GM12878 (cell line): ENCODE results near the gene WNT16. TPM values are rescaled to one million over a fixed set of nuclear protein-coding genes. Genes with fewer than 3 reads are reported as not detected.

Experiments used
- ATAC-seq: fragments of 200-7000 bp; cut with Tn5 transposase; 3 replicates; pipeline ENCODE4 v1.9.1; 2020; ENCODE audit warnings: mild to moderate bottlenecking, moderate library complexity
- BruUV-seq: library from RNA; stranded (reverse); fragments of 400-500 nt; replicated peaks from 2 replicates; lab custom pipeline; 2021; lab: Mats Ljungman, UMichigan
- CTCF ChIA-PET: fragments of 300-600 bp; sonication (Branson Sonifier 250); formaldehyde crosslinking; extraction: SDS; loops from one replicate; lab custom pipeline; 2021; ENCODE audit warnings: inconsistent platforms; lab: Yijun Ruan, JAX
- POLR2A ChIA-PET: fragments of 350-600 bp; formaldehyde crosslinking; extraction: SDS; loops from one replicate; lab custom pipeline; 2021; ENCODE audit warnings: inconsistent platforms; lab: Charles Lee
- RAD21 ChIA-PET: fragments of 300-600 bp; sonication (Branson Sonifier 250); formaldehyde crosslinking; loops from one replicate; lab custom pipeline; 2023; ENCODE audit warnings: antibody characterized with exemption; ENCODE audit not compliant: unreplicated experiment; lab: Charles Lee
- SMC1A ChIA-PET: fragments of 300-600 bp; sonication (Branson Sonifier 250); formaldehyde crosslinking; loops from one replicate; lab custom pipeline; 2023; ENCODE audit not compliant: unreplicated experiment, uncharacterized antibody; lab: Charles Lee
- DNase-seq: peaks from one replicate; pipeline ENCODE4 v3.0.0-alpha.2; 2011; ENCODE audit warnings: low read depth, low spot score
- FAIRE-seq: peaks from 3 replicates; lab custom pipeline; 2011; peaks lifted over from hg19 to GRCh38; lab: Jason Lieb, UNC
- H2AFZ ChIP-seq: 2 replicates; pipeline ENCODE4 v1.6.0; 2011; ENCODE audit warnings: low read depth, low read length, control low read depth; ENCODE audit not compliant: control insufficient read depth
- H3K27ac ChIP-seq: 2 replicates; pipeline ENCODE4 v1.5.1; 2011; ENCODE audit warnings: control low read depth; ENCODE audit not compliant: control insufficient read depth, insufficient read depth
- H3K27me3 ChIP-seq, 2 experiments: replicated peaks in 1 of 2; 2 replicates each; pipeline versions ENCODE4 v1.6.0 to v1.6.1; 2011; ENCODE audit warnings: low read length in 1 of 2; ENCODE audit not compliant: control insufficient read depth in 2 of 2, insufficient read depth in 2 of 2
- H3K36me3 ChIP-seq, 2 experiments: 2 replicates each; pipeline ENCODE4 v1.5.1; 2011; ENCODE audit warnings: low read length in 1 of 2; ENCODE audit not compliant: control insufficient read depth in 2 of 2, insufficient read depth in 2 of 2
- H3K4me1 ChIP-seq: 2 replicates; pipeline ENCODE4 v1.6.1; 2011; ENCODE audit warnings: mild to moderate bottlenecking, low read length, moderate library complexity, mixed read lengths; ENCODE audit not compliant: control insufficient read depth, insufficient read depth
- H3K4me2 ChIP-seq: 2 replicates; pipeline ENCODE4 v1.6.0; 2011; ENCODE audit warnings: control low read depth; ENCODE audit not compliant: control insufficient read depth, insufficient read depth
- H3K4me3 ChIP-seq: fragments of 200-600 bp; sonication (generic); 2 replicates; pipeline ENCODE4 v1.5.1; 2016
- H3K79me2 ChIP-seq: 2 replicates; pipeline ENCODE4 v1.6.0; 2011; ENCODE audit warnings: low read length; ENCODE audit not compliant: control insufficient read depth, insufficient read depth
- H3K9ac ChIP-seq: 2 replicates; pipeline ENCODE4 v1.8.0; 2011; ENCODE audit warnings: low read length, control low read depth, mixed read lengths; ENCODE audit not compliant: control insufficient read depth, insufficient read depth
- H3K9me3 ChIP-seq: replicated peaks from 3 replicates; pipeline ENCODE4 v1.5.1; 2011; ENCODE audit warnings: mild to moderate bottlenecking, low read length; ENCODE audit not compliant: control insufficient read depth, insufficient read depth
- H4K20me1 ChIP-seq: 2 replicates; pipeline ENCODE4 v1.6.0; 2011; ENCODE audit not compliant: control insufficient read depth, insufficient read depth
- ATF7 ChIP-seq: fragments of 450-650 bp; IDR thresholded peaks from 2 replicates; pipeline ENCODE4 v1.6.1; 2016; ENCODE audit warnings: low read depth, mild to moderate bottlenecking
- BMI1 ChIP-seq: fragments of 450-650 bp; IDR thresholded peaks from 2 replicates; pipeline ENCODE4 v1.6.1; 2016; ENCODE audit warnings: mild to moderate bottlenecking, moderate library complexity, borderline replicate concordance
- CEBPB ChIP-seq, 2 experiments: fragments of 150-350 bp in 1 of 2; IDR thresholded peaks; 2 replicates each; pipeline ENCODE4 v1.6.1; 2012 to 2014; ENCODE audit warnings: low read depth in 2 of 2, low read length in 2 of 2, borderline replicate concordance in 1 of 2, inconsistent platforms in 1 of 2
- HCFC1 ChIP-seq: fragments of 150-350 bp; IDR thresholded peaks from 2 replicates; pipeline ENCODE4 v1.6.1; 2014; ENCODE audit warnings: low read length
- HDAC6 ChIP-seq: fragments of 200-600 bp; sonication (generic); IDR thresholded peaks from one replicate; pipeline ENCODE4 v1.8.0; 2017; ENCODE audit warnings: antibody characterized with exemption; ENCODE audit not compliant: unreplicated experiment
- HDGF ChIP-seq: fragments of 450-650 bp; IDR thresholded peaks from 2 replicates; pipeline ENCODE4 v1.6.1; 2016; ENCODE audit warnings: antibody characterized with exemption
- JUNB ChIP-seq: IDR thresholded peaks from 2 replicates; pipeline ENCODE4 v1.6.1; 2016; ENCODE audit warnings: antibody characterized with exemption, mild to moderate bottlenecking
- JUND ChIP-seq: IDR thresholded peaks from 2 replicates; pipeline ENCODE4 v1.6.1; 2012; ENCODE audit warnings: low read depth, mild to moderate bottlenecking, low read length, improper control_type of control experiment, moderate library complexity
- NFIC ChIP-seq: IDR thresholded peaks from 2 replicates; pipeline ENCODE4 v1.6.1; 2012; ENCODE audit warnings: low read depth, mild to moderate bottlenecking, inconsistent platforms, low read length, moderate library complexity
- NFYA ChIP-seq: IDR thresholded peaks from 2 replicates; pipeline ENCODE4 v1.6.1; 2011; ENCODE audit warnings: low read depth, mild to moderate bottlenecking, low read length, improper control_type of control experiment, borderline replicate concordance
- RFX5 ChIP-seq: IDR thresholded peaks from 2 replicates; pipeline ENCODE4 v1.6.1; 2011; ENCODE audit warnings: low read depth, low read length, improper control_type of control experiment
- SIN3A ChIP-seq: IDR thresholded peaks from 2 replicates; pipeline ENCODE4 v1.6.1; 2012; ENCODE audit warnings: low read depth, low read length, improper control_type of control experiment
- USF2 ChIP-seq: IDR thresholded peaks from 2 replicates; pipeline ENCODE4 v1.6.1; 2011; ENCODE audit warnings: low read depth, low read length, improper control_type of control experiment, borderline replicate concordance
- WRNIP1 ChIP-seq: IDR thresholded peaks from 2 replicates; pipeline ENCODE4 v1.6.1; 2011; ENCODE audit warnings: low read depth, low read length, improper control_type of control experiment, borderline replicate concordance
- ZBED1 ChIP-seq: IDR thresholded peaks from 2 replicates; pipeline ENCODE4 v1.6.1; 2016; ENCODE audit warnings: borderline replicate concordance
- ZNF384 ChIP-seq: IDR thresholded peaks from 2 replicates; pipeline ENCODE4 v1.6.1; 2012; ENCODE audit warnings: low read depth, mild to moderate bottlenecking, low read length, improper control_type of control experiment, borderline replicate concordance
- ZNF622 ChIP-seq: fragments of 450-650 bp; IDR thresholded peaks from 2 replicates; pipeline ENCODE4 v1.6.1; 2017; ENCODE audit warnings: mild to moderate bottlenecking, inconsistent platforms
- WGBS: methylation state at CpG from one replicate; pipeline ENCODE4 v1.1.6; 2016; ENCODE audit warnings: low lambda C conversion rate; ENCODE audit not compliant: insufficient replicate concordance, insufficient coverage; ENCODE audit errors: missing lambda C conversion rate; 5-methylcytosine and 5-hydroxymethylcytosine counted together
- in situ Hi-C: fragments of 300-500 bp; cut with MboI; formaldehyde crosslinking; loops from 9 replicates; pipeline ENCODE4 v1.14.3; 2018; ENCODE audit warnings: mixed read lengths
- intact Hi-C: fragments of 100-400 bp; cut with micrococcal nuclease; formaldehyde crosslinking; loops from one replicate; pipeline ENCODE4 v1.14.2; 2022; ENCODE audit not compliant: unreplicated experiment
- polyA plus RNA-seq, 11 experiments: library from polyadenylated mRNA; depleted of rRNA in 4 of 11; unstranded in 6 of 11; stranded (reverse) in 5 of 11; fragments of >200 nt; fragmentation: Nextera tagmentation in 4 of 11; fragmentation: Illumina TruSeq in 1 of 11; extraction: Ambion mirVana in 4 of 11; extraction: Trizol in 1 of 11; gene quantifications; 1 replicate in 1 of 11; 2 replicates in 10 of 11; pipeline versions ENCODE4 v1.2.1 to v1.2.3, GENCODE V29; 2011 to 2016; ENCODE audit warnings: inconsistent platforms in 2 of 11, missing spikeins in 2 of 11, low read depth in 1 of 11
- total RNA-seq, 4 experiments: library from RNA; depleted of rRNA in 3 of 4; stranded (reverse); fragments of >200 nt in 3 of 4; fragmentation: Illumina TruSeq in 1 of 4; extraction: Trizol in 1 of 4; gene quantifications; 2 replicates each; pipeline versions ENCODE4 v1.2.1 to v1.2.3, GENCODE V29; 2013 to 2021

Gene WNT16
- total and polyA plus RNA-seq, 10 of the 15 experiments (the other 5 are each of a cell fraction or from before 2014, with no cell fraction given) = 0.05 to 0.11 (median 0.06) TPM; not detected in 5

GRCh38 chr7:121285066-121285667, 43.6 kb upstream of the WNT16 start:
- Histone ChIP-seq H3K9ac (no peak overlapping the region), H3K27me3 (no peaks in the 10 kb centered on the region), H3K4me3 (no peak overlapping the region)
- ChIA-PET POLR2A (interaction anchor here (0.6 kb wide), 1 partner anchor 376 kb away, joined by 9 read pairs; no protein-coding TSS in a partner anchor), RAD21 (no interaction called here), CTCF (no interaction called here)
- no peak for DNase-seq
- no peak for TF ChIP-seq CEBPB (IDR thresholded peaks at IDR 0.05; ENCODE audit: borderline replicate concordance in 1 of 2, low read depth in 2 of 2, low read length in 2 of 2)
- no peak for TF ChIP-seq ATF7
- TF ChIP-seq, all 136 proteins: peak for 0
- no peaks in the 10 kb centered on the region; the same call in 1 of the 2 replicates for H3K4me1 ChIP-seq
- H3K4me2 ChIP-seq = no peak overlapping the region
- no peak overlapping the region for H3K27ac ChIP-seq
- no peaks in the 10 kb centered on the region for H3K79me2 ChIP-seq
- 85% methylated on average over 1 of the region's 1 CpG for WGBS
- BruUV-seq = no TSS peak
- H3K9me3 ChIP-seq = peaks cover 11% of the 10 kb centered on the region; the same call in 2 of the 3 replicates
- no peaks in the 10 kb centered on the region for H4K20me1 ChIP-seq
- SMC1A ChIA-PET = interaction anchor here (0.7 kb wide), 1 partner anchor 45 kb away, joined by 3 read pairs; no protein-coding TSS in a partner anchor
- intact Hi-C loops = no loop called here
- ATAC-seq (no peak), FAIRE-seq (no peak)
- no peaks in the 10 kb centered on the region for H3K36me3 ChIP-seq
- no peak overlapping the region for H2AFZ ChIP-seq
- in situ Hi-C loops = no loop called here

- RAD21 ChIA-PET = no interaction called here
- H3K4me2 ChIP-seq = no peak overlapping the region
- CTCF ChIA-PET = no interaction called here
- no peaks in the 10 kb centered on the region for H4K20me1 ChIP-seq
- intact Hi-C loops (no loop called here), in situ Hi-C loops (no loop called here)
- POLR2A ChIA-PET = no interaction called here
- no peak overlapping the region for H3K4me3 ChIP-seq
- peaks cover 11% of the 10 kb centered on the region; the same call in 2 of the 3 replicates for H3K9me3 ChIP-seq
- H3K79me2 ChIP-seq = no peaks in the 10 kb centered on the region
- H3K27ac ChIP-seq = no peak overlapping the region
- no peaks in the 10 kb centered on the region for H3K36me3 ChIP-seq
- no TSS peak for BruUV-seq
- H3K4me1 ChIP-seq = no peaks in the 10 kb centered on the region
- no peak overlapping the region for H3K9ac ChIP-seq
- SMC1A ChIA-PET = no interaction called here
- no peak overlapping the region for H2AFZ ChIP-seq
- FAIRE-seq (no peak), ATAC-seq (no peak), DNase-seq (no peak)
- H3K27me3 ChIP-seq = no peaks in the 10 kb centered on the region
- 20% methylated on average over 2 of the region's 2 CpGs for WGBS
- TF ChIP-seq WRNIP1 (no peak), SIN3A (no peak), ZNF622 (no peak), NFIC (no peak), ZNF384 (no peak), HCFC1 (no peak), ZBED1 (no peak), HDGF (no peak), NFYA (no peak), USF2 (no peak), BMI1 (no peak), HDAC6 (no peak), JUNB (no peak), RFX5 (no peak), JUND (no peak)
These were observed 42.6 kb upstream of the WNT16 start for GRCh38 chr7:121286186-121286585.
